Measurements from ENCODE around the gene TMEM9B. TPM values are rescaled to one million over a fixed set of nuclear protein-coding genes. Genes with fewer than 3 reads are reported as not detected.
A peak's percentile ranks its signal among the peaks of the same experiment; 100 is the strongest.

Gene TMEM9B
- total RNA-seq, 1 experiment from 2014 or later, result 13.6 TPM

- H2BK120ac ChIP-seq (ENCODE audit: low read depth, low read length, poor library complexity, severe bottlenecking), result no peak within 1 kb of the TSS
- H3K9ac ChIP-seq (ENCODE audit: extremely low read depth, insufficient read length, low read length), result peak within 1 kb of the TSS; percentile 43
- no peak within 1 kb of the TSS for H3K18ac ChIP-seq (ENCODE audit: insufficient read length, low read depth, low read length)
- no peak within 1 kb of the TSS for H3K4ac ChIP-seq (ENCODE audit: low read depth, low read length)
- H3K79me2 ChIP-seq (ENCODE audit: insufficient read depth, low read length), result no peaks in the 10 kb centered on the region; the same call in 1 of the 2 replicates
- no peak within 1 kb of the TSS for H2BK15ac ChIP-seq (ENCODE audit: low read depth, low read length)
- H3K27me3 ChIP-seq (ENCODE audit: insufficient read depth, low read length), result no peaks in the 10 kb centered on the region; the same call in 1 of the 2 replicates
- H3K4me3 Mint-ChIP-seq, result peak within 1 kb of the TSS; percentile 82 to 93
- no CpG with 5 or more reads among the region's 68 CpGs for WGBS (ENCODE audit: extremely low coverage, insufficient read length, low lambda C conversion rate)
- peak within 1 kb of the TSS; percentile 62 for H3K14ac ChIP-seq (ENCODE audit: insufficient read depth, low read length)
- no peak within 1 kb of the TSS for H2BK20ac ChIP-seq (ENCODE audit: low read depth, low read length, poor library complexity, severe bottlenecking)
- peaks cover 6% of the 10 kb centered on the region for H3K23me2 ChIP-seq (ENCODE audit: insufficient read length, low read depth, low read length, poor library complexity, severe bottlenecking)
- no peak within 1 kb of the TSS for H3K56ac ChIP-seq (ENCODE audit: insufficient read length, low read depth, low read length)
- H4K91ac ChIP-seq (ENCODE audit: insufficient read length, low read depth, low read length), result no peak within 1 kb of the TSS
- TF ChIP-seq, protein P1, sequence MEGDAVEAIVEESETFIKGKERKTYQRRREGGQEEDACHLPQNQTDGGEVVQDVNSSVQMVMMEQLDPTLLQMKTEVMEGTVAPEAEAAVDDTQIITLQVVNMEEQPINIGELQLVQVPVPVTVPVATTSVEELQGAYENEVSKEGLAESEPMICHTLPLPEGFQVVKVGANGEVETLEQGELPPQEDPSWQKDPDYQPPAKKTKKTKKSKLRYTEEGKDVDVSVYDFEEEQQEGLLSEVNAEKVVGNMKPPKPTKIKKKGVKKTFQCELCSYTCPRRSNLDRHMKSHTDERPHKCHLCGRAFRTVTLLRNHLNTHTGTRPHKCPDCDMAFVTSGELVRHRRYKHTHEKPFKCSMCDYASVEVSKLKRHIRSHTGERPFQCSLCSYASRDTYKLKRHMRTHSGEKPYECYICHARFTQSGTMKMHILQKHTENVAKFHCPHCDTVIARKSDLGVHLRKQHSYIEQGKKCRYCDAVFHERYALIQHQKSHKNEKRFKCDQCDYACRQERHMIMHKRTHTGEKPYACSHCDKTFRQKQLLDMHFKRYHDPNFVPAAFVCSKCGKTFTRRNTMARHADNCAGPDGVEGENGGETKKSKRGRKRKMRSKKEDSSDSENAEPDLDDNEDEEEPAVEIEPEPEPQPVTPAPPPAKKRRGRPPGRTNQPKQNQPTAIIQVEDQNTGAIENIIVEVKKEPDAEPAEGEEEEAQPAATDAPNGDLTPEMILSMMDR (conservative IDR thresholded peaks at IDR 0.05), result no peak
- H3K4me2 ChIP-seq (ENCODE audit: insufficient read depth, insufficient read length, low read length), result peak within 1 kb of the TSS; percentile 83
- H4K5ac ChIP-seq (ENCODE audit: insufficient read length, low read depth, low read length), result no peak within 1 kb of the TSS
- peaks cover 7 to 21% (median 14%) of the 10 kb centered on the region in 3 experiments for H3K36me3 Mint-ChIP-seq (ENCODE audit: insufficient read depth in 1 of 3, low read depth in 3 of 3)
- H4K20me1 ChIP-seq (ENCODE audit: control insufficient read depth, insufficient read depth, insufficient read length), result no peaks in the 10 kb centered on the region
- no peaks in the 10 kb centered on the region for H3K79me1 ChIP-seq (ENCODE audit: insufficient read depth, low read depth, low read length, poor library complexity, severe bottlenecking)
- no peaks in the 10 kb centered on the region for H3K9me3 ChIP-seq (ENCODE audit: control insufficient read depth, low read depth, low read length)
- H3K27ac Mint-ChIP-seq, result peak within 1 kb of the TSS; percentile 78 to 98 (median 87); a peak in 4 of 7 replicates
- no peak within 1 kb of the TSS for H2BK12ac ChIP-seq (ENCODE audit: insufficient read length, low read depth, low read length)
- H4K8ac ChIP-seq (replicated peaks; ENCODE audit: insufficient read length, low read depth, low read length), result no peak within 1 kb of the TSS
- no peak within 1 kb of the TSS for H2BK5ac ChIP-seq (ENCODE audit: insufficient read length, low read length)
- H3K23ac ChIP-seq (ENCODE audit: insufficient read length, low read depth, low read length), result no peak within 1 kb of the TSS
- peaks cover 21 to 26% of the 10 kb centered on the region in 2 experiments for H3K4me1 Mint-ChIP-seq
- H2AK5ac ChIP-seq (ENCODE audit: insufficient read length, low read length), result no peak within 1 kb of the TSS
- H2AFZ ChIP-seq (ENCODE audit: low read length), result no peak within 1 kb of the TSS
- peaks cover 4% of the 10 kb centered on the region; the same call in 1 of the 2 replicates for H3K4me1 ChIP-seq (ENCODE audit: insufficient read depth, low read length)
- no peaks in the 10 kb centered on the region for H3K9me3 Mint-ChIP-seq
- H3K27me3 Mint-ChIP-seq (ENCODE audit: low read depth), result peaks cover 30% of the 10 kb centered on the region
- peak; percentile 98 for DNase-seq
- no peak within 1 kb of the TSS for H3K27ac ChIP-seq (ENCODE audit: insufficient read length, low read depth, low read length)
- H3T11ph ChIP-seq (ENCODE audit: low read length), result no peak within 1 kb of the TSS
Observed at GRCh38 chr11:8911029-8911823, 53.0 kb downstream of the TMEM9B start, which contains the start of gene AKIP1. Gene AKIP1, plus strand, starts transcription at chr11:8911189. Its CDS starts 261 bp downstream, at chr11:8911450.

Measured in H9 (cell line).